GM18861 (cell line): ENCODE results near the gene PTPRN2.

Source experiments
- ATAC-seq: cut with Tn5 transposase; IDR thresholded peaks from one replicate; pipeline ENCODE4 v1.9.1; 2021; ENCODE audit not compliant: unreplicated experiment

Gene PTPRN2

DNA sequence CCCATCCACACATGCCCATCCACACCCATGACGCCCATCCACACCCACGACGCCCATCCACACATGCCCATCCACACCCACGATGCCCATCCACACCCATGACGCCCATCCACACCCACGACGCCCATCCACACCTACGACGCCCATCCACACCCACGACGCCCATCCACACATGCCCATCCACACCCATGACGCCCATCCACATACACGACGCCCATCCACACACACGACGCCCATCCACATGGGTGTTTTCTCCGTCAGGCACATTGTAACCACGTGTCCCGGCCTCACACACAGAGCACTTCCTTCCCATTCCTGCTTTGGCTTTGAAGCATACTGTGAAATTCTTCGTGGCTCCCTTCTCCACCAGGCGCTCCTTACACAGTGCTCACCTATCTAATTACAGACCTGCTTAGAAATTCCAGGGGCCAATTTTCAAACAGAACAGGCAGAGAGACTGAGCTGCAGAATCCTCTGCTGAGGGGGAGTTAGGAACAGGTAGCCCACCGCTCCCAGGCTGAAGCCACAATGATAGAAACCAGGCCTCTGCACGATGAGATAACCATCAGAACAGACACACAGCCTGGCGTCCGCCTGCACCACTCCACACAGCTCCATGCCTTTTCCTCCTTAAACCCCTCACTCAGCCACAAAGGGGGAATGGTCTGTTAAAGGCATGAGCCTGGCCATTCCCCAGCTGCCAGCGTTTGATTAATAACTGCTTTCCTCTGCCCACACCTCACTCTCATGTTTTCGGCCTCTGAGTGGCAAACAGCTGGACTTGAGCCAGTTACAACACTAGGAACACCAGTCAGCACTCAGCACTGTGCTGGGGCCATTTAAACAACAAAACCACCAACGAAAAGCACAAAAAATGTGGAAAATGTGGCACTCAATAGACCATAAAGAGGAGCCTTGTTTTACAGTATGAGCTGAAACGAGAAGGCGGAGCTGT, 501.6 kb downstream of the PTPRN2 start:
- no peak for ATAC-seq

DNA sequence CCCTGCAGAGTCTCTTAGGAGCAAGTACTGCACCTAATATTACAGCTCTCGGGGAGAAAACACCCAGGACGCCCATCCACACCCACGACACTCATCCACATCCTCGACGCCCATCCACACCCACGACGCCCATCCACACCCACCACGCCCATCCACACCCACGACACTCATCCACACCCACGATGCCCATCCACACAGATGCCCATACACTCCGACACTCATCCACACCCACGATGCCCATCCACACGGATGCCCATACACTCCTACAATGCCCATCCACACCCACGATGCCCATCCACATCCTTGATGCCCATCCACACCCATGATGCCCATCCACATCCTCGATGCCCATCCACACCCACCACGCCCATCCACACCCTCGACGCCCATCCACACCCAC, 503.1 kb downstream of the PTPRN2 start:
- no peak for ATAC-seq

DNA sequence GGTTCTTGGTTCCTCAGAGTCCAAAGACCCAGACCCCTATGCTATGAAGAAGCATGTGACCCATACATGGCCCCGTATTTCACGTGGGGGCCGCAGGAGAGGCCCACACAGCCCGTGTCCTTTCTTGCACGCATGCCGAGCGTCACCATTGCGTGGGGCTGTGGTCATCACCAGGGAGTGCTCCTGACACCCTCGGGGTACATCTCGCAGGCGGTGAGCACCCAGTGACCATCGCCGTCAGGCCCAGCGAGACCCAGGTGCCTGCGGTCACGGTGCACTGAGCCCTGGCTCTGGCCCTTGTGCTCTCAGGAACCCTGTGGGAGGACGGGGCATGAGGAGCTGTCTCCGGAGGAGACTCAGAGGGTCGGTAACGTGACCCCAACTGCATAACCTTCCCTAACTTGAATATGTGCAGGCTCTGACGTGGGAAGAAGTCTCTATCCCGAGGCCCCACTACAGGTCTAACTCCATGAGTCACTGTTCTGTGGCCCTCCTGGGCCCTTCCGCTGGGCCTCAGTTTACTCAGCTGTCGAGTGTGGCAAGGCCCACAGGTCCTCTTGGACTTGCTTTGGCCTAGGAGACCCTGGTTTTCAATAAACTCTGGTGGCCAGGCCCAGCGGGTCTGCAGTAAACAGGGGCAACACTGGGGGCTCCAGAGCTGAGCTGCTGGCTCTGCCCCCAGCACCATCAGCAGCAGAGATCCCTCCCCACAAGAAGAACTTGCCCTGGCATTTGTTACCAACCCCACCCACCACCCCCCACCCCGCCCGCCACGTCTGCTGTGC, 503.9 kb downstream of the PTPRN2 start:
- ATAC-seq, result no peak

DNA sequence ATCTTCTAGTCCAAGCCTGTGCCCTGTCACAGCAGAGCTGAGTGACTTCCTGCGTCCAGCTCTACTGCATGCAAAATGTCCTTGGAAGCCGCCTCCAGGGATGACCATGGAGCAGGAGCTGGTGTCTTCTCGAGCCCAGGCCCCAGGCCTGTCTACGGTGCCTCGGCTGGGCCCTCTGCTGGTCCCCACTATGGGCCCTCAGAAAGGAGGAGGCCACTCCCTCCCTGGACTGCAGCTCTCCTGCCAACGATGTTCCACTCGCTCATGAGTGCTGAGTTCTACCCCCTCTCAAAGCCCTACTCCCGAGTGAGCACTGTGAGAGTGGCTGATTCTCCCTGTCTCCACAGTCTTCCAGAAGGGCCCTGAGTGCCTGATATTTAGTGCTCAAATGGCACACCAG, 504.9 kb downstream of the PTPRN2 start:
- no peak for ATAC-seq

DNA sequence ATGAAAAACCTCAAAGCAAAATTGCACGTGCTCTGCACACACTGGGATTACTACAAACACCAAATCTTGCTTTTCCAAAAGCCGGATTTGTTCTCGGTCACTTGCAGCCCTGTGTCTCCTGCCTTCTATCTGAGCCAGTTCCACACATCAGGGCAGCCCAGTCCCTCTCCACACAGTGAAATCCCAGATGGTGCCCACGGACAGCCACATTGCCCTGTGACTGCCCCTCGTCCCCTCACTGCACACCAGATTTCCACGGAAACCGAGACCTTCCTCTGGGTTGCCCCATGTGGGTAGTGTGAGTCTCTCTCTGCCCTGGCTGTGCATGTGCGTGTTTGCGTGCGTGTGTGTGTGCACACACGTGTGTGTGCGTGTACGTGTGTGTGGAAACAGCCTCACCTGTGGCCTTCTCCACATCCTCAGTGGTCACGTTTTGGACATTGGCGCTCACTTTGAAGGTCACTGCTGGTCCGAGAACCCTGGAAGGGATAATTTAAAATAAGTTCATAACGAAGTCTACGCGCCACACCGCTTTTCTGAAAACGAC, 506.7 kb downstream of the PTPRN2 start:
- ATAC-seq, result no peak

DNA sequence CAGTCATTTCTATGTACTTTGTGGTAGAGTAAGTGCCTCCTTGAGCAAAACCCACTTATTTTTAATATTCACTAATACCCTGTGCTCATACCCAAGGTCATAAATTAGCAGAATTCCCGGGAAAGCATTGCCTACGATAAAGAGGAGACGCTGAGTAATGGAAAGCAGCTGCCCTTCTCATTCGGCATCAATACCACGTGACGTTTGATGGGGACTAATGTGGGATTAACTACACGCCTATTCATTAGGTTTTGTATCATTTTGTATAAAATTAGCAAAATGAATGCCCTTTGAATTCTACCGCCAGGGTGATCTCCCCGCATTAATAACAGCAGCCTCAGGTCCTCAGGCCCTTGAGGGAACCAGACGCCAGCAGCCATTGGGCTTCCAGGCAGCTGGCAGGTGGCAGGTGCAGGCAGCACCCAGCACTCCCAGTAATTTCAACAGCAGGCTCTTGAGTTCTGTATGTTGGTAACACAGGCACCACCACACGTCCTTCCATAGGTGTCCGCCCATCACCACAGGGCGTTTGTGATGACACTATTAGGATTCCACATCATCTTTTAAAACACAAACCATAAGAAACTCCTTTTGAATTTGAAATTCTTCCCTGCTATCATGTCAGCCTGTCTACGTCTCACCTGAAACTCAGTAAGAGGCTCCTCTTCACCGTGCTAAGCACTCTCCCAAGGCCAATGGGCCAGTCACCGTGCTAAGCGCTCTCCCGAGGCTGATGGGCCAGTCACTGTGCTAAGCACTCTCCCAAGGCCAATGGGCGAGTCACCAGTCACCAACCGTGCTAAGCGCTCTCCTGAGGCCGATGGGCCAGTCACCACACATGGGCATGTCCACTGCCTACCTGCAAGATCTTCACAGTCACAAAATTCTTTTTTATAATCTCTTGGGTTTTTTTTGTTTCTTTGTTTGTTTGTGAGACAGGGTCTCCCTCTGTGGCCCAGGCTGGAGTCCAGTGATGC, 509.4 kb downstream of the PTPRN2 start:
- ATAC-seq, result no peak

DNA sequence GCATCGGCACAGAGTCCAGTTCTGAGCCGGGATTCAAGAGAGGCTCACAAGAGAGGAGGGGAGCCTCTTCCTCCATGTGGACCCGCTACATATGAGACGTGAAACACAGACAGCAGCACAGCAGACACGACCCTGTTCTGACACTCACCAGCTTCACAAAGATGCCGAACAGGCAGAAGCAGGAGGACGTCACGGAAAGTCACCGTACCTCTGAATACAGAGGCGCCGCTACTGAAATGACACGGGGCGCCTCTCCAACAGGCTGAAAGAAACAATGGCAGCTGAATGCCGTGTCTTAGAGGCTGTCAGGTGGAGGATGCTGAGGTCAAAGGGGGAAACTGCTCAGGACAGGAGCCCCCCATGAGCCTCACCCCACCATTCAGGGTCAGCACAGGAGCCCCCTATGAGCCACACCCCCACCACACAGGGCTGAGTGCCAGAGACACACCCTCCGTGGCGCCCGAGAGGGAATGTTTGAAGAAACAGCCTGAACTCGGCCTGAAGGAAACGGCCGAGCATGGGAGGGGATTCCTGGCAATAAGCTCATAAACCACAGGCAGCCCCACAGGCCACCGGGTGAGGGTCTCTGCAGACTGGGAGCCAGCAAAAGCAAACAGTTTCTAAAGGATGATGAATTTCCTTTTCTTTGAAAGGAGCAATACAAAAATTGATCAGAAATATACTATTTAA, 510.3 kb downstream of the PTPRN2 start:
- no peak for ATAC-seq

DNA sequence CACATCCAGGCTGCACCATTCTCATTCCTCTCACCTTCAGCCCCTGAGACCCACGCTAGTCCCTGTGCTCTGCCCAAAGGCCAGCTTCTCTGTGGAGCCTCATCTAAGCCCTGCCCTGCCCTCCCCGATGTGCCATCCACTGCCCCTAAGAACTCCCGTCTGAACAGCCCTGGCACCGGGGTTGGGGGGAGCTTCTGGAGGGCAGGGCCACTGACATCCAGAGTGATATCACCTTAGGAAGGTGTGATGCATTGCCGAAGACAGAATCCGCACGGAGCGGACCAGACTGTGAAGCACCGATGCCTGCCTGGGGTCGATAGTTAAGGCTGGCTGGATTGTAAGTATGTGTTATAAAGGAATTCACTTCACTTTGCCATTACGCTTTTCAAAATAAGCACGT, 511.0 kb downstream of the PTPRN2 start:
- ATAC-seq, result no peak

DNA sequence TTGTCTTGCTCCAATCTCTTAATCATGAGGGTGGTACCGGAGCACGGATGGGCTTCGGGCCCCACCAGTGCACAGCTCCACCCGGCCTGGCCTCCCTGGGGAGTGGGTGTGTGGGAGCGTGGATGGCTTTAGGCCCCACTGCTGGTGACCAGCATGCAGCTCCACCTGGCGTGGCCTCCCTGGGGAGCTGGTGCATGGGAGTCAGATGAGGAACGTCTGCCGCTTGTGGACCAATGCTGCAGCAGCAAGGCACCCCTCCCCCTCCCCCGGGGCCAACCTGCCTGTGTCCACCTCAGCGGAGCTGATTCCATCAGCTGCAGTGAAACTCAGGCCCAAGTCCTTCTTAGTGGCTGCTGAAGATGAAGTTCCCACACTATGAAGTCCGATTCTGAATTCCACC, 511.4 kb downstream of the PTPRN2 start:
- no peak for ATAC-seq

DNA sequence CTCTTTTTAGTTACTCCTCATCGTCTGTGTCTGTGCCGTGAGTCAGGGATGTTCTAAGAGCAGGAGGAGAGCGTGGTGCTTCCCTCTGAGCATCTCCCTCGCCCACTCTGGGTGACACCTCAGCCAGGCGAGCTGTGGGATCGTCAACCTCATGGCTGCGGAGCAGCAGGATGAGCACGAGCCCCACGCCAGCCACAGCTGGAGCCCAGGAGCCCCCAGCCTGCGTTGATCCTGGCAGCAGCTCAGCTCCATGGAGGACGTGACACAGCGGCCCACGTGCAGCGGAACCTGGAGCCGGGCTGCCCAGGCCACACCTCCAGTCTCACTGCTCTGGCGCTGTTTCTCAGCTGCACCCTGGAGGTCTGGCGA, 512.0 kb downstream of the PTPRN2 start:
- no peak for ATAC-seq

DNA sequence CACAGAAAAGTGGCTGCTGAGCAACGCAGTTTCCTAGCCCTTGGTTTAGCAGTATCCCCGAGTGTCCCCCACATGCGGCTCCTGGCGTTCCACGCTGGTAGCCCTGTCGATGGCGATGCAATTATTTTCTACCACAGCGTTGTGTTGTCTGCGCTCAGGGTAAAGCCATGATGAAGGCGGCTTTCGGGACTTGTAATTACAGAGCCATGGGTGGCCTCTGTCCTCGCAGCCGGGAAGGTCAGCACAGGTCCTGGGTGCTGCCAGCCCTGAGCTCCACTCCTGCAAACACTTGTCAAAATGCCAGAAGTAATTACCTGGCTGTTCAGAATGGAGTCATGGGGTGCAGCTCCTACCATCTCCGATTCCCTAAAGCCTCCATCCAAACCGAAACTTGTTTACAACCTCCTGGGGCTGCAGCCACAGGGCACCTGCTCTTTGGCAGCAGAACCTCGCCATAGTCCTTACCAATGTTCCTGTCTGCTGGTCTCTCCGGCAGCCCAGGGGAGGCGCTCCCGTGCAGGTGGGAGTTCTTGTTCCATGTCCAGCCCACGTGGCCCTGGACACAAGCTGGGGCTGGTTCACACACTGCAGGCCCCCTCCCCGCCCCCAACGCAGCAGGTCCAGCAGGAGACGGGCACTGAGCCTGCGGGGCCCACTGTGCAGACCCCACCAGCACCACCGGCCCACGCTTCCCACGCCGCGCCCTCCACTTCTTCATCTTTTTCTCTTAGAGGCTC, 512.6 kb downstream of the PTPRN2 start:
- ATAC-seq, result no peak

DNA sequence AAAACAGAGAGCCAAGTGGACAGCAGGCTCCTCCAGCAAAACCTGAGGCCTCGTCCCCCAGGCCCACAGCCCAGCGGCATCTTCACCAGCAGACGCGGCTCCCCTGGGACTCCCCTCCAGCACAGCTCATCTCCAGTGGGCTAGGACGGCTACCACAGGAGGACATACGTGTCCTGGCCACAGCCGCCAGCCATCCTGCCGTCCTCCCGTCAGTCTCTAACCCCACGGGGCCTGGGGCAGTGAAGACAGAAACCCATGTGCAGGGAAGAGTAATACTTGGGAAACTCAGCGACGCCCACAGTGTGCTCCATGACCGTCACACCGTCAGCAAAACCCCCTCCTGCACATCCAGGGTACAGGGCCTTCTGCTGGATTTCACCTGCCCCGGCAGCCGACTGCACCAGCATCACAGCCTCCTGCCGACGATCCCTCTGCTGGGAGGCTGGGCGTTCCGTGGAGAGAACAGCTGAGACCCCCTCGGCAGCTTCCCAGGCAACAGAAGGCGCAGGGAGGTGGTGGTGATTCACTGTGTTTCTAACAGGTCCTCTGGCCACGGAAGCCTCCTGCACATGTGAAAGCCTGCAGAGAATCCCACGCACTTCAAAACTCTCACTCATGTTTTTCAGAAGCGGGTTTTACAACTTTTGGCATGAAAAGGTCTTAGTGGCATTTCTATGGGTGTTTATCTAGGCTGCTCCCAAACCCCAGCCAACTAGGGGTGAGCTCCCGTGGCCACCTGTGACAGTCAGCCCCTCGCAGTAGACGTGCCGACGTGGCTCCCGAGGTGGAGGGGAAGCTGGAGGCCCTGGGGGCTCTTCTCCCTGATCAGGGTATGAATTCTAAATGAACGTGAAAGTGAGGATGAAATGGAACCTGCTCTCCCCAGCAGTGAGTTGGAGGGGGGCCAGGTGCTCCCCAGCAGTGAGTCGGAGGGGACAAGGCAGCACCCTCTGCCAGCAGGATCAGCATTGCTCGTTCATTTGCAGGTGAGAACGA, 513.5 kb downstream of the PTPRN2 start:
- no peak for ATAC-seq

DNA sequence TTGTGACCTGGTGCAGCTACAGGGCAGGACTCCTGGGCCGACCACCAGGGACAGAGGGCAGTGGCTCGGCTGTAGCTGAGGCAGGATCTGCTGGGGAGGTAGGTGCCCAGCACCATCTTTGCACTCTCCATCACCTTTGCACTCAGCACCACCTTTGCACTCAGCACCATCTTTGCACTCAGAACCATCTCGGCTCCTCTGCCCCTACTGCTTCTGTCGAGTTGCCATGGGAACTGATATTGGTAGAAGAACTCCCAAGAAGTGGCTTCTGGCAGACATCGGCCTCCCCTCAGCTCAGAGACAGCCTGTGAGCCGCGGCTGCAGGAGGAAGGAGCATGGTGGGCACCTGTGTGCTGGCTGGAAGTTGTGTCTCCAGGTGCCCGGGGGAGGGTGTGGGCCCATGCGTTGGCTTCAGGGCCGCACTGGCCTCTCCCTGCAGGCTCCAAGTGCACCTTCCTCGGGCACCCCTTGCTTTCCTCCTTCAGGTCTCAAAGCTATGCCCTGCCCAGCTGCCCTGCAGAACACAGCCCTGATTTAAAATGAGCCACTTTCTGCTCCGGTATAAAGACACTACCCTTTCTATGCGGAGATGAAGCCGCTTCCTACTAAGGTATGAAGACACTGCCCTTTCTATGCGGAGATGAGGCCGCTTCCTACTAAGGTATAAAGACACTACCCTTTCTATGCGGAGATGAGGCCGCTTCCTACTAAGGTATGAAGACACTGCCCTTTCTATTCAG, 514.5 kb downstream of the PTPRN2 start:
- no peak for ATAC-seq

DNA sequence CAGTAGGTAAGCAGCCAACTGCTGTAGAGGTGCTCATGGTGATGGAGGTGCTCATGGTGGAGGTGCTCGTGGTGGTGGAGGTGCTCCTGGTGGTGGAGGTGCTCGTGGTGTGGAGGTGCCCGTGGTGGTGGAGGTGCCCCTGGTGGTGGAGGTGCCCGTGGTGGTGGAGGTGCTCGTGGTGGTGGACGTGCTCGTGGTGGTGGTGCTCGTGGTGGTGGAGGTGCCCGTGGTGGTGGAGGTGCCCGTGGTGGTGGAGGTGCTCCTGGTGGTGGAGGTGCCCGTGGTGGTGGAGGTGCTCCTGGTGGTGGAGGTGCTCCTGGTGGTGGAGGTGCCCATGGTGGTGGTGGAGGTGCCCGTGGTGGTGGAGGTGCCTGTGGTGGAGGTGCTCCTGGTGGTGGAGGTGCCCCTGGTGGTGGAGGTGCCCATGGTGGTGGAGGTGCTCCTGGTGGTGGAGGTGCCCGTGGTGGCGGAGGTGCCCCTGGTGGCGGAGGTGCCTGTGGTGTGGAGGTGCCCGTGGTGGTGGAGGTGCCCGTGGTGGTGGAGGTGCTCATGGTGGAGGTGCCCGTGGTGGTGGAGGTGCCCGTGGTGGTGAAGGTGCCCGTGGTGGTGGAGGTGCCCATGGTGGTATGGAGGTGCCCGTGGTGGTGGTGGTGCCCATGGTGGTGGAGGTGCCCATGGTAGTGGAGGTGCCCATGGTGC, 517.3 kb downstream of the PTPRN2 start:
- ATAC-seq, result no peak

DNA sequence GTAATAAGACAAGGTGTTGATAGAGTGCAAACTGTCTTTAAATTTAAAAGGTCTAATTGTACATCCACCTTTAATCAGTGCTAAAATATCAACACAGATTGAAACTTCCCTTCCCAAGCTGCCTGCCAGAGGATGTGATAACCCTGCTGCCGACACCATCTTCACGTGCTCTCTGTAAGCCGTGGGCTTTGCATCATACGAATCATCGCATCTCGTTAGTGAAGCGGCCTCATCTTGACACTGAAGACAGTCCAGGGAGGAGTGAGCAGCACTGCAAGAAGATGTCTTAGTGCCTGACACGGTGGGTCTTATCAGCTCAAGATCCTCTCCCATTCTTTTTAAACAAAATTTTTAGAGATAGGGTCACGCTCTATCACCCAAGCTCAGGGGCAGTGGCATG, 518.8 kb downstream of the PTPRN2 start:
- no peak for ATAC-seq

DNA sequence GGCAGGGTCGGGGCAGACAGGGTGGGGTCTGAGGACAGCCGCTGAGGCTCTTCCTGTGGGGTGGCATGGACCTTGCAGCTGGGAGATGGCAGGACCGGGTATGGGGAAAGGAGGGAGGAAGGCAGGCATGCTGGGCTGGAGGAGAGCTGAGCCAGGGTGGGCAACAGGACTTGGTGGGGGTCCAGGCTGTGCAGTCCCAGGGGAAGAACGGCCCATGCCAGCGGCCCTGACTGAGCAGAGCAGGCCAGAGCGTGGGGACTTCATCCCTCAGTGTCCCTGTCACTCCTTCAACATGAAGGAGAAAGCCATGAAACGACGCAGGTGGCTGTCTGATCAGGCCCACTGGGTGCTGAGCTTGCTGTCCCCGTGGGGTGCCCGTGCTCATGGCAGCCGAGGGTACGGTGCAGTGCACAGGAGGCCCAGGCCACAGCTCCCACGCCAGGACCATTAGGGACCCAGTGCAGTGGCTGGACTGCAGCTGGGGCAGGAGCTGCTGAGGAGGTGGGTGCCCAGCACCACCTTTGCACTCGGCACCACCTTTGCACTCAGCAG, 519.6 kb downstream of the PTPRN2 start:
- ATAC-seq, result no peak
